Peyer's patch (tissue), 4 donors: Measurements from ENCODE around the gene SORBS1.

ENCODE experiments used
- POLR2A ChIP-seq, 2 donors: fragments of 450-650 bp; IDR thresholded peaks; one replicate each; pipeline ENCODE4 v1.5.1; 2017; ENCODE audit warnings: antibody characterized with exemption in 2 of 2, mild to moderate bottlenecking in 2 of 2, moderate library complexity in 2 of 2
- TF ChIP-seq, protein P1 (sequence below), 6 experiments: fragments of 450-650 bp in 4 of 6; fragments of 200-600 bp in 2 of 6; sonication (generic) in 1 of 6; IDR thresholded peaks; one replicate each; pipeline ENCODE4 v1.5.1; 2017 to 2019; ENCODE audit warnings: antibody characterized with exemption in 6 of 6, mild to moderate bottlenecking in 3 of 6, moderate library complexity in 1 of 6

DNA sequence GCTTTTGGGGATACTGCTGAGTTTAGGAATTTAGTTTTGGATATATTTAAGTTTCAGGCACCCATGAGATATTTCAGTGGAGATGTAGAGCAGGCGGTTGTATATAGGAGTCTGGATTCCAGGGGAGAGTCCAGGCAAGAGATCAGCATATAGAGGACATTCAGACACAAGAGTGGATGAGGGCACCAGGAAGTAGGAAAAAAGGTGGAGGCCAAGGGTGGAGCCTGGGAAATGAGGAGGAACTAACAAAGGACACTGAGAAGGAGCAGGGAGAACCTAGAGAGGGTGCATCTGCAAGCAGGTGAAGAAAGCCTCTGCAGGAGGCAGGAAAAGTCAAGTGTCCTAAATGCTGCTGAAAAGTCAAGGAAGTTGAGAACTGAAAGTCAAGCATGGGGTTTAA, 257.2 kb downstream of the SORBS1 start:
- TF ChIP-seq, protein P1, sequence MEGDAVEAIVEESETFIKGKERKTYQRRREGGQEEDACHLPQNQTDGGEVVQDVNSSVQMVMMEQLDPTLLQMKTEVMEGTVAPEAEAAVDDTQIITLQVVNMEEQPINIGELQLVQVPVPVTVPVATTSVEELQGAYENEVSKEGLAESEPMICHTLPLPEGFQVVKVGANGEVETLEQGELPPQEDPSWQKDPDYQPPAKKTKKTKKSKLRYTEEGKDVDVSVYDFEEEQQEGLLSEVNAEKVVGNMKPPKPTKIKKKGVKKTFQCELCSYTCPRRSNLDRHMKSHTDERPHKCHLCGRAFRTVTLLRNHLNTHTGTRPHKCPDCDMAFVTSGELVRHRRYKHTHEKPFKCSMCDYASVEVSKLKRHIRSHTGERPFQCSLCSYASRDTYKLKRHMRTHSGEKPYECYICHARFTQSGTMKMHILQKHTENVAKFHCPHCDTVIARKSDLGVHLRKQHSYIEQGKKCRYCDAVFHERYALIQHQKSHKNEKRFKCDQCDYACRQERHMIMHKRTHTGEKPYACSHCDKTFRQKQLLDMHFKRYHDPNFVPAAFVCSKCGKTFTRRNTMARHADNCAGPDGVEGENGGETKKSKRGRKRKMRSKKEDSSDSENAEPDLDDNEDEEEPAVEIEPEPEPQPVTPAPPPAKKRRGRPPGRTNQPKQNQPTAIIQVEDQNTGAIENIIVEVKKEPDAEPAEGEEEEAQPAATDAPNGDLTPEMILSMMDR (IDR thresholded peaks at IDR 0.05) = no peak
- no peak for TF ChIP-seq POLR2A (IDR thresholded peaks at IDR 0.05)
